Mammary epithelial cell (primary cell): ENCODE results near the gene ZFAND3.

Experiments used
- EZH2 ChIP-seq: IDR thresholded peaks from 2 replicates; pipeline ENCODE4 v1.6.1; 2012; ENCODE audit warnings: low read length, inconsistent platforms, borderline replicate concordance
- TF ChIP-seq, protein P1 (sequence below), 2 donors: IDR thresholded peaks in 1 of 2; conservative IDR thresholded peaks in 1 of 2; 2 replicates each; pipeline ENCODE4 v1.5.1; 2011 to 2012; ENCODE audit warnings: inconsistent platforms in 2 of 2, low read length in 2 of 2, mild to moderate bottlenecking in 2 of 2, control low read depth in 1 of 2, low read depth in 1 of 2; ENCODE audit not compliant: insufficient read depth in 1 of 2; ENCODE audit errors: extremely low read depth in 1 of 2

DNA sequence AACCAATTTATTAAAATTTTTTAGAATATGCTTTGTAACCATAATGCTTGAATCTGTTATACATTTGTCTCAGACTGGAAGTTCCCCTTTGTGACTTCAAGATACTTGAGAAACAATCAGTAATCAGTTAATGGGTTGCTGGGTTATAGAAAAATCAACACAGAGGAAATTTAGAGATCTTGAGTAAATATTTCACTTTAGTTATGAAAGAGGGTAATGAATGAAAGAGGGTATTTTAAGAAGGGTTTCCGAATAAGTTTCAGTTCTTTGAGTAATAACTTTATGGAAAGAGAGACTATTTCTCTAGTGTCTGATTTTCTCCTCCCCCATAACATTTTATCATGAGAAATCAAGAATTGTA, 21.4 kb downstream of the ZFAND3 start:
- TF ChIP-seq, protein P1, sequence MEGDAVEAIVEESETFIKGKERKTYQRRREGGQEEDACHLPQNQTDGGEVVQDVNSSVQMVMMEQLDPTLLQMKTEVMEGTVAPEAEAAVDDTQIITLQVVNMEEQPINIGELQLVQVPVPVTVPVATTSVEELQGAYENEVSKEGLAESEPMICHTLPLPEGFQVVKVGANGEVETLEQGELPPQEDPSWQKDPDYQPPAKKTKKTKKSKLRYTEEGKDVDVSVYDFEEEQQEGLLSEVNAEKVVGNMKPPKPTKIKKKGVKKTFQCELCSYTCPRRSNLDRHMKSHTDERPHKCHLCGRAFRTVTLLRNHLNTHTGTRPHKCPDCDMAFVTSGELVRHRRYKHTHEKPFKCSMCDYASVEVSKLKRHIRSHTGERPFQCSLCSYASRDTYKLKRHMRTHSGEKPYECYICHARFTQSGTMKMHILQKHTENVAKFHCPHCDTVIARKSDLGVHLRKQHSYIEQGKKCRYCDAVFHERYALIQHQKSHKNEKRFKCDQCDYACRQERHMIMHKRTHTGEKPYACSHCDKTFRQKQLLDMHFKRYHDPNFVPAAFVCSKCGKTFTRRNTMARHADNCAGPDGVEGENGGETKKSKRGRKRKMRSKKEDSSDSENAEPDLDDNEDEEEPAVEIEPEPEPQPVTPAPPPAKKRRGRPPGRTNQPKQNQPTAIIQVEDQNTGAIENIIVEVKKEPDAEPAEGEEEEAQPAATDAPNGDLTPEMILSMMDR (conservative IDR thresholded peaks at IDR 0.05 in 1 of 2, IDR thresholded peaks at IDR 0.05 in 1 of 2; ENCODE audit: extremely low read depth in 1 of 2, insufficient read depth in 1 of 2, low read depth in 1 of 2, low read length in 2 of 2), result no peak
- no peak for TF ChIP-seq EZH2
